HUES64 (cell line): ENCODE results near the gene PDGFD.

Experiments
- H3K27ac ChIP-seq: 2 replicates; pipeline ENCODE4 v1.7.0; 2013; ENCODE audit warnings: low read depth, low read length, inconsistent platforms
- H3K27me3 ChIP-seq: 2 replicates; pipeline ENCODE4 v1.6.1; 2013; ENCODE audit warnings: mild to moderate bottlenecking, low read length; ENCODE audit not compliant: insufficient read depth
- H3K36me3 ChIP-seq: 2 replicates; pipeline ENCODE4 v1.6.1; 2013; ENCODE audit warnings: mild to moderate bottlenecking, low read length; ENCODE audit not compliant: insufficient read depth
- H3K4me1 ChIP-seq: 2 replicates; pipeline ENCODE4 v1.6.1; 2013; ENCODE audit warnings: mild to moderate bottlenecking, low read length, moderate library complexity; ENCODE audit not compliant: insufficient read depth
- H3K4me3 ChIP-seq: 2 replicates; pipeline ENCODE4 v1.5.1; 2013; ENCODE audit warnings: mild to moderate bottlenecking, low read length, moderate library complexity
- H3K9ac ChIP-seq: 2 replicates; pipeline ENCODE4 v1.6.1; 2013; ENCODE audit warnings: mild to moderate bottlenecking, low read depth, low read length
- H3K9me3 ChIP-seq: 2 replicates; pipeline ENCODE4 v1.6.1; 2013; ENCODE audit warnings: low read depth, low read length; ENCODE audit not compliant: insufficient read depth
- WGBS: fragments of 150-250, 120-280 bp; methylation state at CpG from one replicate; pipeline ENCODE4 v1.1.7; 2013; ENCODE audit warnings: missing lambda C conversion rate; 5-methylcytosine and 5-hydroxymethylcytosine counted together

Gene PDGFD

GRCh38 chr11:103998826-103999508, 165.0 kb downstream of the PDGFD start:
- Histone ChIP-seq H3K36me3 (no peaks in the 10 kb centered on the region), H3K9me3 (no peaks in the 10 kb centered on the region), H3K9ac (no peak overlapping the region), H3K27ac (no peak overlapping the region), H3K4me1 (no peaks in the 10 kb centered on the region), H3K4me3 (no peak overlapping the region), H3K27me3 (no peaks in the 10 kb centered on the region)
- 100% methylated on average over 1 of the region's 5 CpGs for WGBS

DNA sequence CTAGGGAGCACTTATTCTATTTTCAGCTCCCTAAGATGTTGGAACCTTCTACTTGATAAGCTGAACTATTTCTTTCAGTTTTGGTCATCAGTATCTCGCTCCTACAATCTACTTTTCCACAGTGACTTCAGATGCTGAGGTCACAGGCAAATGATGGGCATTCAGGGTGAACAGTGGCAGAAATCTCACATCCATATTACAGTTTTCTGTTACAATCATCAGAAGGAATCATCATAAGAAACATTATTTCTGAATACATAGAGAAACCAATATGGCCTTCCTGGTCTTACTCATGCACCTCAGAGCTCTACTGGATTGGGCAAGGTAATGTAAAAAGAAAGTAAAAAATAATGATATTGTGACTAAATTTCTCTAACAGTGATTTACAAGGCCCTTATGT, 166.9 kb downstream of the PDGFD start:
- Histone ChIP-seq H3K27ac (no peak overlapping the region), H3K4me1 (no peaks in the 10 kb centered on the region), H3K36me3 (no peaks in the 10 kb centered on the region), H3K27me3 (no peaks in the 10 kb centered on the region), H3K9me3 (no peaks in the 10 kb centered on the region), H3K4me3 (no peak overlapping the region), H3K9ac (no peak overlapping the region)
- WGBS = 95% methylated on average over 1 of the region's 1 CpG

DNA sequence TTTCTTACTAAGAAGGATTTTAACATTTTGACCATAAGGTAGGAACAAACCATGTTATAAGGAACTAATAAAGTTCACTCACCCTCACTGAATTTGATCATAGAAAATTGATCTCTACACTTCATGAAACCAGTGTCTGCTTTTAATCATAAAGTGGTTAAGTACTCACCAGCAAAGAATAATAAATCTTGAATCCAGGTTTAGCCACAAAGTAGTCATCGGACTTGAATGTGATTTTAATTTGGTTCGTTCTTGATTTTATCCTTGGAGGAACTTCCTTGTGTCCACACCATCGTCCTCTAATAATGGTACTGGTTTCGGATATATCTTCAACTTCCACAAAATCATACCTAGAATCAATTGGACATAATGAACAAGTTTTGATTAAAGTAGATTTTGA, 168.1 kb downstream of the PDGFD start:
- H3K27me3 ChIP-seq = no peaks in the 10 kb centered on the region
- H3K9ac ChIP-seq = no peak overlapping the region
- 89% methylated on average over 3 of the region's 4 CpGs for WGBS
- no peak overlapping the region for H3K27ac ChIP-seq
- no peaks in the 10 kb centered on the region for H3K4me1 ChIP-seq
- H3K36me3 ChIP-seq = no peaks in the 10 kb centered on the region
- no peak overlapping the region for H3K4me3 ChIP-seq
- no peaks in the 10 kb centered on the region for H3K9me3 ChIP-seq

DNA sequence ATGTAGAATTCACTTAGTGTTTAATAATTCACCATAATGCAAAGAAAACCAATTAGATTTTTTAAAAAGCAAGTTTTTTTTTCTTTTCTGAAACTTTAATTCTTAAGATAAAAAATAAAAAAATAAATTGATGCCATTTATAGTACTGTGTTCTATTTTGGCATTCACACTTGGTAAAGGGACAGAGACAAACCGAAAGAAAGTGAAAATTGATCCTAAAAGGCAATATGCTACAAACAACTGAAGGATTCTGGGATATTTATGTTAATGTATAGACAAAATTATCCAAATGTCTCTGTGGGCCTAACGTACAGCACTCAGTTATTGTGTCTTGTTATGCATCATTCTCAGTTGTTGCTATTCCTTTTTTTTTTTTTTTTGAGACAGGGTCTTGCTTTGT, 169.4 kb downstream of the PDGFD start:
- Histone ChIP-seq H3K36me3 (no peaks in the 10 kb centered on the region), H3K27ac (no peak overlapping the region), H3K4me1 (no peaks in the 10 kb centered on the region), H3K9ac (no peak overlapping the region), H3K4me3 (no peak overlapping the region), H3K9me3 (no peaks in the 10 kb centered on the region), H3K27me3 (no peaks in the 10 kb centered on the region)
- WGBS = 84% methylated on average over 2 of the region's 2 CpGs

- no peaks in the 10 kb centered on the region for H3K4me1 ChIP-seq
- no peak overlapping the region for H3K4me3 ChIP-seq
- no peak overlapping the region for H3K9ac ChIP-seq
- no peak overlapping the region for H3K27ac ChIP-seq
- no CpG with 5 or more reads among the region's 1 CpG for WGBS
- H3K36me3 ChIP-seq = no peaks in the 10 kb centered on the region
- H3K9me3 ChIP-seq = no peaks in the 10 kb centered on the region
- no peaks in the 10 kb centered on the region for H3K27me3 ChIP-seq
Observed at GRCh38 chr11:103994094-103994493, 169.9 kb downstream of the PDGFD start.

DNA sequence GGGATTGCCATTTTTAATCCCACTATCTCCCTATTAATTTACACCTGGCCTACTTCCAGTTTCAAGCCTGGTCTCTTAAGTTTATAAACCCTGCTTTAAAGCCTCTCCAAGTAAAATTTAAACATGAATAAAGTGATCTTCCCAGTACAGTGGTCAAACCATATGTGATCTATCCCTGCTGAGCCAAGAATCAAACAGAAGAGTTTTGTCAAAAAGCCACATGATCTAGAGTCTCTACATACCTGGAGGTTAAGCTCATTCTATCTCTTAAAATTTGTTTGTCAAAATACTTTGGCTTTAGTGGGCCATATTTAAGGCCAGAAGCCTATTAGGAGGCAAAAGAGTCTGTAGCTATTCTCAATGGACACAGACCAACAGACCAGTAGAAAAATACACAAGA, 170.4 kb downstream of the PDGFD start:
- no peaks in the 10 kb centered on the region for H3K27me3 ChIP-seq
- no peaks in the 10 kb centered on the region for H3K9me3 ChIP-seq
- no peaks in the 10 kb centered on the region for H3K4me1 ChIP-seq
- H3K27ac ChIP-seq = no peak overlapping the region
- H3K9ac ChIP-seq = no peak overlapping the region
- no peaks in the 10 kb centered on the region for H3K36me3 ChIP-seq
- H3K4me3 ChIP-seq = no peak overlapping the region

DNA sequence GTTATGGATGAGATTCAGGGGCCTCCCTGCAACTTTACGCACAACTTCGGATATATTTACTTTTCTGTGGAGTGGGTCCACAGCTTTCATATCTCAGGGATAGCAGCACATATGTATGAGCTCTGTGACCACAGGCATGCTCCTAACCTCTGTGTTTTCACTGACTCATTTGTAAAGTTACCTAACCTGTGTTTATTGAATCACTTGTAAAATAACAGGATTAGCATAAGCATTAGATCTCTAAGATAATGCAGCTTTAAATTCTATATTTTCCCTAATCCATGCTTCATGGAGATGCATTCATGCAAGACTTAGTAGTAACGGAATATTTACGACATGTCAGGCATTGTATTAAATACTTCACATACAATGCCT, 175.4 kb downstream of the PDGFD start:
- 73% methylated on average over 4 of the region's 4 CpGs for WGBS
- Histone ChIP-seq H3K4me3 (no peak overlapping the region), H3K27me3 (no peaks in the 10 kb centered on the region), H3K9ac (no peak overlapping the region), H3K4me1 (peaks cover 4% of the 10 kb centered on the region; the same call in 1 of the 2 replicates), H3K27ac (no peak overlapping the region), H3K9me3 (no peaks in the 10 kb centered on the region), H3K36me3 (no peaks in the 10 kb centered on the region)

- Histone ChIP-seq H3K4me1 (peaks cover 4% of the 10 kb centered on the region; the same call in 1 of the 2 replicates), H3K4me3 (no peak overlapping the region), H3K27ac (no peak overlapping the region), H3K27me3 (no peaks in the 10 kb centered on the region), H3K9me3 (no peaks in the 10 kb centered on the region), H3K36me3 (no peaks in the 10 kb centered on the region), H3K9ac (no peak overlapping the region)
- WGBS = 70% methylated on average over 8 of the region's 9 CpGs
Observed at GRCh38 chr11:103987629-103988594, 176.0 kb downstream of the PDGFD start.

- Histone ChIP-seq H3K27me3 (no peaks in the 10 kb centered on the region), H3K9me3 (no peaks in the 10 kb centered on the region), H3K4me1 (peaks cover 4% of the 10 kb centered on the region; the same call in 1 of the 2 replicates), H3K36me3 (no peaks in the 10 kb centered on the region), H3K4me3 (no peak overlapping the region), H3K9ac (no peak overlapping the region), H3K27ac (no peak overlapping the region)
- WGBS = 100% methylated on average over 1 of the region's 1 CpG
Observed at GRCh38 chr11:103985041-103985440, 178.9 kb downstream of the PDGFD start.

DNA sequence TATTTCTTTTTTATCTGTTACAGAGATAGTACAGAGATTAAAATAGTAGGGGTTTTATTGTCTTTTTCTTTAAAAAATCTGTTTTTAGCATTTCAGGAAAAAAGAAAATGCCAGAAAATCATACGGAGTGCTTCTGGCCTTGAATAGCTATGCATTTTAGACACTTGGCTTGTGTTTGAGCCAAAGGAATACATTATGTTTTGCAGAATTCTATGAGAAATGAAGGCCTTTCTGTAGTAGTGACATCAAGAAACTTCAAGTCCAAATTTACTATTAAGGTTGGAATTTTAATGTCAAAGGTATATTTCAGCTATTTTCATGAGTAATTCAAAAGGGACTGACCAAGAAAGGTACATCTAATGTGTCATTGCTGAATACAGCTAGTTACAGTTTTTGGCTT, 183.8 kb downstream of the PDGFD start:
- Histone ChIP-seq H3K4me3 (no peak overlapping the region), H3K27me3 (no peaks in the 10 kb centered on the region), H3K4me1 (no peaks in the 10 kb centered on the region), H3K9ac (no peak overlapping the region), H3K9me3 (no peaks in the 10 kb centered on the region), H3K36me3 (no peaks in the 10 kb centered on the region), H3K27ac (no peak overlapping the region)
- WGBS = 98% methylated on average over 1 of the region's 1 CpG
